Chondrocyte (in vitro differentiated cells): ENCODE measurements around the gene CACNG5. TPM values are rescaled to one million over a fixed set of nuclear protein-coding genes. Genes with fewer than 3 reads are reported as not detected.

Source experiments
- DNase-seq: peaks from one replicate; pipeline ENCODE4 v3.0.0; 2021; ENCODE audit warnings: mixed read lengths, low spot score
- H3K27ac Mint-ChIP-seq: one replicate; pipeline ENCODE4 v1.8.0; 2021; ENCODE audit warnings: mild to moderate bottlenecking, moderate library complexity, mixed read lengths; ENCODE audit not compliant: unreplicated experiment
- H3K27me3 Mint-ChIP-seq: 2 replicates; pipeline ENCODE4 v1.8.0; 2021; ENCODE audit warnings: low read depth, mixed read lengths
- H3K36me3 Mint-ChIP-seq: 2 replicates; pipeline ENCODE4 v1.8.0; 2021; ENCODE audit warnings: low read depth, mixed read lengths
- H3K4me1 Mint-ChIP-seq: 2 replicates; pipeline ENCODE4 v1.8.0; 2021; ENCODE audit warnings: low read depth, mild to moderate bottlenecking, mixed read lengths
- H3K4me3 Mint-ChIP-seq: one replicate; pipeline ENCODE4 v1.8.0; 2021; ENCODE audit warnings: mild to moderate bottlenecking, moderate library complexity, mixed read lengths; ENCODE audit not compliant: unreplicated experiment
- H3K9me3 Mint-ChIP-seq: 2 replicates; pipeline ENCODE4 v1.8.0; 2021; ENCODE audit warnings: low read depth, mixed read lengths
- total RNA-seq: library from RNA; stranded (reverse); gene quantifications from 3 replicates; pipeline ENCODE4 v1.2.1, GENCODE V29; 2021
- TF ChIP-seq, protein P1 (sequence below): fragments of 200-600 bp; sonication (generic); IDR thresholded peaks from 2 replicates; pipeline ENCODE4 v1.5.0; 2021; ENCODE audit warnings: antibody characterized with exemption, mild to moderate bottlenecking, moderate library complexity

CACNG5 gene
- total RNA-seq, 1 donor from 2014 or later = not detected

DNA sequence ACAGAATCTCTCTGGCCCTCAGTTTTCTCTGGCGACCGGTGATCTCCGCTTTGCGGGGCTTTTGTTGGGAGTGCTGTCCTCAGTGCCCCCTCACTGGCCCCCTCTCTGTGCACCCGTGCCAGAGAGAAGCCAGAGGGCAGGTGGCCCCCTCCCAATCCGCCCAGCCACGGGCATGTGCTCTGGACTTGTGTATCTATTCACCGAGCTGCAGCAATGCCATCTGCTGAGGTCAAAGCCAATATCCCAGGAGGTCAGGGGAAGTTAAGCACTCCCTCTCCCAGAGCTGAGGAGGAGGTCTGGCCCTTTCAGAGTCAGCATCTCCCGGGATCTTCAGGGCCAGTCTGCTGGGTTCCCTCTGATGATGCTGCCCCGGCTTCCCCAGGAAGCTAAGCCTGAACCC, 5.1 kb downstream of the CACNG5 start:
- peaks cover 58% of the 10 kb centered on the region for H3K27me3 Mint-ChIP-seq
- no peaks in the 10 kb centered on the region for H3K9me3 Mint-ChIP-seq
- H3K27ac Mint-ChIP-seq = no peak overlapping the region
- TF ChIP-seq, protein P1, sequence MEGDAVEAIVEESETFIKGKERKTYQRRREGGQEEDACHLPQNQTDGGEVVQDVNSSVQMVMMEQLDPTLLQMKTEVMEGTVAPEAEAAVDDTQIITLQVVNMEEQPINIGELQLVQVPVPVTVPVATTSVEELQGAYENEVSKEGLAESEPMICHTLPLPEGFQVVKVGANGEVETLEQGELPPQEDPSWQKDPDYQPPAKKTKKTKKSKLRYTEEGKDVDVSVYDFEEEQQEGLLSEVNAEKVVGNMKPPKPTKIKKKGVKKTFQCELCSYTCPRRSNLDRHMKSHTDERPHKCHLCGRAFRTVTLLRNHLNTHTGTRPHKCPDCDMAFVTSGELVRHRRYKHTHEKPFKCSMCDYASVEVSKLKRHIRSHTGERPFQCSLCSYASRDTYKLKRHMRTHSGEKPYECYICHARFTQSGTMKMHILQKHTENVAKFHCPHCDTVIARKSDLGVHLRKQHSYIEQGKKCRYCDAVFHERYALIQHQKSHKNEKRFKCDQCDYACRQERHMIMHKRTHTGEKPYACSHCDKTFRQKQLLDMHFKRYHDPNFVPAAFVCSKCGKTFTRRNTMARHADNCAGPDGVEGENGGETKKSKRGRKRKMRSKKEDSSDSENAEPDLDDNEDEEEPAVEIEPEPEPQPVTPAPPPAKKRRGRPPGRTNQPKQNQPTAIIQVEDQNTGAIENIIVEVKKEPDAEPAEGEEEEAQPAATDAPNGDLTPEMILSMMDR = no peak
- H3K36me3 Mint-ChIP-seq = no peaks in the 10 kb centered on the region
- no peak overlapping the region for H3K4me3 Mint-ChIP-seq
- DNase-seq = no peak
- H3K4me1 Mint-ChIP-seq = no peaks in the 10 kb centered on the region

DNA sequence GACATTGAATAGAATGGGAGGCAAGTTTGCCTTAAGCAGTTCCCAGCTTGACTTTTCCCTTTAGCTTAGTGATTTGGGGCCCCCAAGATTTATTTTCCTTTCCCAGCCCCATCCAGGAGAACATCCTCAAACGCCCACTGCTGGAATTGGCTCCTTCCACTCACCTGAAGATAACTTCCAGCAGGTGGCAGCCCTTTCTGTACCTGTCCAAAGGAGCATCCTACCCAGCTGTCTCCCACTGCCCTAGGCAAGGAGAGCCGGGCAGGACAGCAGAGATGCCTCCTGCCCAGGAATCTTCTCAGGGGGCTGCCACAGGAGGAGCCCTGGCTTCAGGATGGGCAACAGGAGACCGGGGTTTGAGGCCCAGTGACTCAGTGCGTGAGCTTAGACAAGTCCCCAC, 6.4 kb downstream of the CACNG5 start:
- Mint-ChIP-seq H3K27ac (no peak overlapping the region), H3K27me3 (peaks cover 47% of the 10 kb centered on the region), H3K4me3 (no peak overlapping the region), H3K4me1 (no peaks in the 10 kb centered on the region), H3K36me3 (no peaks in the 10 kb centered on the region), H3K9me3 (peaks cover 2% of the 10 kb centered on the region)
- TF ChIP-seq, protein P1 = no peak
- DNase-seq = no peak

DNA sequence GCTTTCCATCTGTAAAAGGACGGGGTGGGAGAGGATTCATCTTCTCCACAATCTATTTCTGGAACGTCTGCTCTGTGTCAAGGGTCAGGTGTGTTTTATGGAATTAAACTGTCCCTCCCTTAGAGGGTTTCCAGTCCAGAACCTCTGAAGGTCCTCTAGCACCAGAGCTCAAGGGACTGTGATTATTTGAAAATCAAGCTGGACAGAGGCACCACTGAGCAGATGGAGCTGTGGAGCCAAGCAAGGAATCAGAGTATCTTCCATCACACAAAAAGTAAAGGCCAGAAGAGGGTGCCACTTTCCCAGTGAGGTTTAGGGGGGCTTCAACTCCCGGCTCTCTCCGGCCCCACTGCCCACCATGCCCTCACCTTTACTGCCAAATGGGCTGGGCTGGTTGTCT, 6.8 kb downstream of the CACNG5 start:
- no peaks in the 10 kb centered on the region for H3K4me1 Mint-ChIP-seq
- no peak overlapping the region for H3K4me3 Mint-ChIP-seq
- TF ChIP-seq, protein P1 = no peak
- H3K36me3 Mint-ChIP-seq = no peaks in the 10 kb centered on the region
- DNase-seq = no peak
- H3K27ac Mint-ChIP-seq = no peak overlapping the region
- H3K27me3 Mint-ChIP-seq = peaks cover 47% of the 10 kb centered on the region
- peaks cover 5% of the 10 kb centered on the region for H3K9me3 Mint-ChIP-seq

DNA sequence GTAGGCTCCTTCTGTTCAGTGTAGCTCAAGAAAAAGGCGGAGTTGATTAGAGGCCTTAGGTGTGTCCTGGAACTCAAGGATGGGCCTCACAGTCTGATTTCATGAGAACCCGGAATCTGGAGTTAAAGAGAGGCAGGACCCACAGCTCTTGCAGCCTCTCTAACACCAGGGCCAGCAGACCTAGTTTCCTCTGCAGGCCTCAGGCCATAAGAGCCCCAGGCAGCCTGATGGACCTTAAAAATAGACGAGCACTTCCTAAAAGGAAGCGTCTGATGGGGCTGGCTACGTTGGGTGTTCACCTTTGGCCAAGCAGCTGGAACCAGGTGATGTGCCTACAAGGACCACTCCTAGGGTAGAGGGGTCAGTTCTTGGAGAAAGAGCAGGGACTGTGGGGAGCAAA, 7.6 kb downstream of the CACNG5 start:
- TF ChIP-seq, protein P1 = no peak
- Mint-ChIP-seq H3K4me3 (no peak overlapping the region), H3K9me3 (peaks cover 5% of the 10 kb centered on the region), H3K4me1 (no peaks in the 10 kb centered on the region), H3K27me3 (peaks cover 45% of the 10 kb centered on the region), H3K27ac (no peak overlapping the region), H3K36me3 (no peaks in the 10 kb centered on the region)
- no peak for DNase-seq

DNA sequence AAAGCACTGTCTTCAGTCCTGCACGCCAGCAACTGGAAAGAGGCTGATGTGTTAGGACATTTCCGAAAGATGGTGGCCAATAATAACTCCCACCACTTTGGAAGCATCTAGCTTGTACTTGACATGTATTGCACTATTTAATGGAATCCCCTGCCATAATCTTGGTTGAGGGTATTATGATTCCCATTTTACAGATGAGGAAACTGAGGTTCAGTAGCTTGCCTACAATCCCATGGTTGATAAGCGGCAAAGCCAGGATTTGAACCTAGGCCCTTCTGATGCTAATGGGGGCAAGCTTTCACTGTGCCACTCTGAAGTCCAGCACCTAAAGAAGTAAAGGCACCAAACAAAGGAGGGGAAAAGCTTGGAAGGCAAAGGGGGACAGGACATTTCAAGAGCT, 8.0 kb downstream of the CACNG5 start:
- Mint-ChIP-seq H3K9me3 (peaks cover 5% of the 10 kb centered on the region), H3K4me1 (no peaks in the 10 kb centered on the region), H3K27me3 (peaks cover 43% of the 10 kb centered on the region), H3K4me3 (no peak overlapping the region), H3K27ac (no peak overlapping the region), H3K36me3 (no peaks in the 10 kb centered on the region)
- no peak for DNase-seq
- TF ChIP-seq, protein P1 = no peak
